Fibroblast of skin of scalp (primary cell): Measurements from ENCODE around the gene HDAC1.
"Not testable (repeated sequence)": the region's sequence is repeated elsewhere in the genome, so short reads cannot be mapped to it uniquely, and the experiment has no call there.

ENCODE experiments used
- DNase-seq: peaks from one replicate; pipeline ENCODE4 v3.0.0-alpha.2; 2013

HDAC1 gene

DNA sequence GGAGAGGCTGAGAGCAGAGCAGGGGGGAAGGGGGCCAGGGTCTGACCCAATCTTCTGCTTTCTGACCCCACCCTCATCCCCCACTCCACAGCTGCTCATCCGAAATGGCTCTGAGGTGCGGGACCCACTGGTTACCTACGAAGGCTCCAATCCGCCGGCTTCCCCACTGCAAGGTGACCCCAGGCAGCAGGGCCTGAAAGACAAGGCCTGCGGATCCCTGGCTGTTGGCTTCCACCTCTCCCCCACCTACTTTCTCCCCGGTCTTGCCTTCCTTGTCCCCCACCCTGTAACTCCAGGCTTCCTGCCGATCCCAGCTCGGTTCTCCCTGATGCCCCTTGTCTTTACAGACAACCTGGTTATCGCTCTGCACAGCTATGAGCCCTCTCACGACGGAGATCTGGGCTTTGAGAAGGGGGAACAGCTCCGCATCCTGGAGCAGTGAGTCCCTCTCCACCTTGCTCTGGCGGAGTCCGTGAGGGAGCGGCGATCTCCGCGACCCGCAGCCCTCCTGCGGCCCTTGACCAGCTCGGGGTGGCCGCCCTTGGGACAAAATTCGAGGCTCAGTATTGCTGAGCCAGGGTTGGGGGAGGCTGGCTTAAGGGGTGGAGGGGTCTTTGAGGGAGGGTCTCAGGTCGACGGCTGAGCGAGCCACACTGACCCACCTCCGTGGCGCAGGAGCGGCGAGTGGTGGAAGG, 17.1 kb upstream of the HDAC1 start:
- DNase-seq: no peak

DNA sequence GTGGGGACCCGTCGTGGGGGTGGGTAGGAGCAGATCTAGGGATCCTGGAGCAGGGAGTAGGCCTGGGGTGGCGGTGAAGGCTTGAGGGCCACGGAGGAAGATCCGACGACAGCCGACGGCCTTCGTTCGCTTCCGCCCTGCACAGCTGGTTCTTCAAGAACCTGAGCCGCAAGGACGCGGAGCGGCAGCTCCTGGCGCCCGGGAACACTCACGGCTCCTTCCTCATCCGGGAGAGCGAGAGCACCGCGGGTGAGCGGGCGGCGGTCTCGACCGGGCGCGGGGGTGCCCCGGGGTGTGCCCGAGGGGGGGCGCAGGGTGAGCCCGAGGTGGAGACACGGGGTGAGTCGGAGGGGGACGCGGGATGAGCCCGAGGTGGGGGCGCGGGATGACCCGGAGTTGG, 16.5 kb upstream of the HDAC1 start:
- DNase-seq: no peak

DNA sequence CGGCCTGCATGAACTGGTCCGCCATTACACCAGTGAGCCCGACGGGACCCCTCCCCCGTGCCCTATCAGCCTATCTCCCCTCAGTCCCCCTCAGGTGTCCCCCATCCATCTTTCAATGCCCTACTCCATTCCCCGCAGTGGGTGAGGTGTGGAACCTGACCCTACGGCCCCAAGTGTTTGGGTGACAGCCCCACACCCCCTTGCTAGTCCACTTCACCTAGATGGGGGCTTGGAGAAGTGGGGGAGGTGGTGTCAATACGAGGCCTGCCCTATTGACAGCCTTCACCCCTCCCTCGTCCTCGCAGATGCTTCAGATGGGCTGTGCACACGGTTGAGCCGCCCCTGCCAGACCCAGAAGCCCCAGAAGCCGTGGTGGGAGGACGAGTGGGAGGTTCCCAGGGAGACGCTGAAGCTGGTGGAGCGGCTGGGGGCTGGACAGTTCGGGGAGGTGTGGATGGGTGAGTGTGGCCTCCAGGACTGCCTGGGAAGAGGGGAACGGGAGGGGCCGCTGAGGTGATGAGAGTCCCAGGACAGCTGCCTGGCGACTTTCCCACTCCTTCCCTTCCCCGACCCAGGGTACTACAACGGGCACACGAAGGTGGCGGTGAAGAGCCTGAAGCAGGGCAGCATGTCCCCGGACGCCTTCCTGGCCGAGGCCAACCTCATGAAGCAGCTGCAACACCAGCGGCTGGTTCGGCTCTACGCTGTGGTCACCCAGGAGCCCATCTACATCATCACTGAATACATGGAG, 15.7 kb upstream of the HDAC1 start:
- no peak for DNase-seq

DNA sequence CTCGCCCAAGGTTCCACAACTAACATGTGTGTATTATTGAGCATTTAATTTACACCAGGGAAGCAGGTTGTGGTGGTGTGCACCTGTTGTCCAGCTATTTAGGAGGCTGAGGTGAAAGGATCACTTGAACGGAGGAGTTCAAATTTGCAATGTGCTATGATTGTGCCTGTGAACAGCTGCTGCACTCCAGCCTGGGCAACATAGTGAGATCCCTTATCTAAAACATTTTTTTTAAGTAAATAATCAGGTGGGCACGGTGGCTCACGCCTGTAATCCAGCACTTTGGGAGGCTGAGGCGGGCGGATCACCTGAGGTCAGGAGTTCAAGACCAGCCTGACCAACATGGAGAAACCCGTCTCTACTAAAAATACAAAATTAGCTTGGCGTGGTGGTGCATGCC, 7.1 kb upstream of the HDAC1 start:
- not testable (repeated sequence) for DNase-seq

DNA sequence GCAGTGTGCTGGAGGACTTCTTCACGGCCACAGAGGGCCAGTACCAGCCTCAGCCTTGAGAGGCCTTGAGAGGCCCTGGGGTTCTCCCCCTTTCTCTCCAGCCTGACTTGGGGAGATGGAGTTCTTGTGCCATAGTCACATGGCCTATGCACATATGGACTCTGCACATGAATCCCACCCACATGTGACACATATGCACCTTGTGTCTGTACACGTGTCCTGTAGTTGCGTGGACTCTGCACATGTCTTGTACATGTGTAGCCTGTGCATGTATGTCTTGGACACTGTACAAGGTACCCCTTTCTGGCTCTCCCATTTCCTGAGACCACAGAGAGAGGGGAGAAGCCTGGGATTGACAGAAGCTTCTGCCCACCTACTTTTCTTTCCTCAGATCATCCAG, 6.2 kb upstream of the HDAC1 start:
- DNase-seq: no peak

DNA sequence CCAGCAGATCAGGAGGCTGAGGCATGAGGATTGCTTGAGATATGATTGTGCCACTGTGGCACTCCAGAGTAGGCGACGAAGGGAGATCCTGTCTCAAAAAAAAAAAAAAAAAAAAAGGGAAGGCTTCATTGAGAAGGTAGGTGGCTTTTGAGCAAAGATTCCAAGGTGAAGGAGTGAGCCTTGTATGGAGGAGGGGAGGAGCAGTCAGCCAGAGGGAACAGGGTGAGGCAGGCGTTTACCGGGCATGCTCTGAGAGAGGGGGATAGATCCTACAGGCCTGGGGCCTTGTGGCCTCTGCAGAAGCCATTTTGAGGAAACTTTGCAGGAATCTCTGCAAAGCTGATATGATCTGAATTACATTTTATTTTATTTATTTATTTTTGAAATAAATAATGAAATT, 5.1 kb upstream of the HDAC1 start:
- no peak for DNase-seq

DNA sequence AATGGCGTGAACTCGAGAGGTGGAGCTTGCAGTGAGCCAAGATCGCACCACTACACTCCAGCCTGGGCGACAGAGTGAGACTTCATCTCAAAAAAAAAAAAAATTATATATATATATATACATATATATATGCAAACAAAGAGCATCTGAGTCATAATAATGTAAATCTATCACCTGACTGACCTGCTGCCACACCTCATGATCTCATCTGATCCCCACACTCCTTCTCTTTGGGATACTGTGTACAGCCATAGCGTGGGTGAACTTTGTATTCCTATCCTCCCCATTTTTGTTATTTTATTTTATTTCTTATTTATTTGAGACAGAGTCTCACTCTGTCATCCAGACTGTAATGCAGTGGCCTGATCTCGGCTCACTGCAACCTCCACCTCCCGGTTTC, 2.6 kb upstream of the HDAC1 start:
- DNase-seq: no peak

DNA sequence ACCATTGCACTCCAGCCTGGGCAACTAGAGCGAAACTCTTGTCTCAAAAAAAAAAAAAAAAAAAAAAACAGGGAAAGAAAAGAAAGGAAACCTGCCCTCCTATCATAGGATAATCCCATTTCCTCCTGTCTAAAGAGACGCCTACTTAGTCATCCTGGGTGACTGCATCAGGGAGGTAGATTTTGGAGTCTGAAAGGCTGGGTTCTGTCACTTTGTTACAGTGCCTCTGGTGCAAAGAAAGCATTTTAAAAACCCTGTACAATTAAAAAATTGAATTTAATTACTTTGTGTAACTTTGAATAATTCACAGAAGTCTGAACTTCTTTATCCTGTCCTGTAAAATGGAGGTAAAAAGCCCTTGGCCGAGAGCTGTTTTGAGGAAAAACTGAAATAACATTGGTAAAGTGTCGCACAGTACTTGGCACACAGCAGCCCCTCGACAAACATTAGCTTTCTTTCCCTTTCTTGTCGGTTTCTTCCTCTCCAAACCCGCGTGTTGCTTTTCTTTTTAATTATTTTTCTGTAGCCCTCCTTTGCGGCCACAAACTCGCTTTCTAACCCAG, 657 bp upstream of the HDAC1 start:
- DNase-seq: peak; percentile 33

DNA sequence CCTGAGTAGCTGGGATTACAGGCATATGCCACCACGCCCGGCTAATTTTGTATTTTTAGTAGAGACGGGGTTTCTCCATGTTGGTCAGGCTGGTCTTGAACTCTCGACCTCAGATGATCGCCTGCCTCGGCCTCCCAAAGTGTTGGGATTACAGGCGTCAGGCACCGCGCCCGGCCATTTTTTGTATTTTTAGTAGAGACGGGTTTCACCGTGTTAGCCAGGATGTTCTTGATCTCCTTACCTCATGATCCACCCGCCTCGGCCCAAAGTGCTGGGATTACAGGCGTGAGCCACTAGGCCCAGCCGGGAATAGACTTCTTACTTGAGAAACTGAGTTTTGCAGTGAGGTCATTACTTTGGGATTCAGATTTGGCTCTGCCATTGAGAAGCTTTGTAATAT, 6.3 kb downstream of the HDAC1 start:
- DNase-seq: not testable (repeated sequence)

DNA sequence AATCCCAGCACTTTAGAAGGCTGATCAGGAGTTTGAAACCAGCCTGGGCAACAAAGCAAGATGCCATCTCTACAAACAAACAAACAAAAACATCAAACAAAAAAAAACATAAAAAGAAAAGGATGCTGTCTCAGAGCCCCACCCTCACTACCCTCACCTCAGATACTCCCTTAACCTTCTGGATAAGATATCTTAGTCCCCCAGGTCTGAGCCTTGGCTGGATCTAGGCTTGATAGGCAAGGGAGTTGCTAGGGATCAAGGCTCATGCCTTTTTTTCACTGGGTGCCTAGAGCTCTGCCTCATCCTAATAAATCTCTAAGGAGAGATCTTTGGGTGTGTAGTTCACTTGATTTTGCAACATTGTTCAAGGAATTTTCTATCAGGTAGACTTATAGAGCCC, 7.4 kb downstream of the HDAC1 start:
- DNase-seq: no peak

DNA sequence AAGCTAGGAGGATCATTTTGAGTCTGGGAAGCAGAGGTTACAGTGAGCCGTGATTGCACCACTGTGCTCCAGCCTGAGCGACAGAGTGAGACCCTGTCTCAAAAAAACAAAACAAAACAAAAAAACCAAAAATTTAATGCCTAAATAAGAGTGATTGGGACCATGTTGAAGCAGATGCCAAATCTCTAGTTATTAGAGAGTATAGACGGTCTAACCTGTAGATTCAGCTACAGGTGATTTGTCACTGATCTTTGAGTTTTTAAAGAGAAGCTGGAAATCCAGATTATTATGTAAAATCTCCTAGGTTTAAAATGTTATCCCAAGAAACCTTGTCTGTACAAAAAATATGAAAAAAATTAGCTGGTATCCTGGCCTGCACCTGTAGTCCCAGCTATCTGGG, 11.5 kb downstream of the HDAC1 start:
- no peak for DNase-seq

DNA sequence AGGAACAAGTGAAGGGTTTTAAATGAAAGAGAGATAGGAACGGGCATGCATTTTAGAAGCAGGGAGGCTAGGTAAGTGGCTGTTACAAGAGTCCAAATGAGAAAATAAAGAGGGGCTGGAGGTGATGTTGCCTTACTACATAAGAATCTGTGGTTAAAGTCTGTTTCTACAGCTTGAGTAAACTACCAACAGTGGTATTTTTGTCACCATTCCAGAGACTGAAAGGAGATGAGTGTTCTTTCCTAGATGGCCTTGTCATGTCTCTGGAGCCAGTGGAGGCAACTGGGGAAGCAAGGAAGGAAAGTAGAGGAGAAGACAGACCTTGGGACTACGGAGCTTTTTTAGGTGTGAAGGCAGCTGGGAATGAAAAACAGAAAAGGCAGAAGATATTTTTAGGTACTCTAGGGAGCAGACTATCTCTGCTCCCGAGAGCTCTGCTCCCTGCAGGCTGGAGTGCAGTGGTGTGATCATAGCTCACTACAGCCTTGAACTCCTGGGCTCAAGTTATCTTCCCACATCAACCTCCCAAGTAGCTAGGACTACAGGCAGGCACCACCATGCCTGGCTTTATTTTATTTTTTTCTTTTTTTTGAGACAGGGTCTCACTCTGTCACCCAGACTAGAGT, 12.2 kb downstream of the HDAC1 start:
- DNase-seq: peak; percentile 22

DNA sequence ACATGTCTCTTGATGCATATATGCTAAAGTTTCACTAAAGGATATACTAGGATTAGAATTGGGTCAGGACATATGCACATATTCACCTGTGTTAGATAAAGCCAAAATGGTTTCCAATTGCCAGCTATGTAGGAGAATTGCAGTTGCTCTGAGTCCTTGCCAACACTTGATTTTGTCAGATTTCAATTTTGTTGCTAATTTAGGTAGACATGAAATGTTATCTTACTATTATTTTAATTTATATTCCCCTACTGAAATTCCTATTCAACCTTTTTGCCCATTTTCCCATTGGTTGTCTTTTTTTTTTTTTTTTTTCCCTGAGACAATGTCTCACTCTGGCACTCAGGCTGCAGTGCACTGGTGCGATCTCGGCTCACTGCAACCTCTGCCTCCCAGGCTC, 13.4 kb downstream of the HDAC1 start:
- no peak for DNase-seq

DNA sequence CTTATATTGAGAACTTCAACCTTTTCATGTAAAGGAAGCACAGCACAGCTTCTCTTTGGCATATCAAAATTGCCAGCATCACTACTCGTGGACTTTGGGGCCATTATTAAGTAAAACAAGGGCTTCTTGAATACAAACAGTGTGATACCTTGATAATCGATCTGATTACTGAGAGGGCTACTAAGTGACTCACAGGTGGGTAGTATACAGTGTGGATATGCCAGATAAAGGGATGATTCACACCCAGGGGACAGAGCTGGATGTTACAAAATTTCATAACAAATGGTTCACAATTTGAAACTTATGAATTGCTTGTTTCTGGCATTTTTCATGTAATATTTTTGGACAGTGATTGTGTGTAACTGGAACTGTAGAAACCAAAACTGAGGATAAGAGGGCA, 15.4 kb downstream of the HDAC1 start:
- DNase-seq: peak; percentile 8

DNA sequence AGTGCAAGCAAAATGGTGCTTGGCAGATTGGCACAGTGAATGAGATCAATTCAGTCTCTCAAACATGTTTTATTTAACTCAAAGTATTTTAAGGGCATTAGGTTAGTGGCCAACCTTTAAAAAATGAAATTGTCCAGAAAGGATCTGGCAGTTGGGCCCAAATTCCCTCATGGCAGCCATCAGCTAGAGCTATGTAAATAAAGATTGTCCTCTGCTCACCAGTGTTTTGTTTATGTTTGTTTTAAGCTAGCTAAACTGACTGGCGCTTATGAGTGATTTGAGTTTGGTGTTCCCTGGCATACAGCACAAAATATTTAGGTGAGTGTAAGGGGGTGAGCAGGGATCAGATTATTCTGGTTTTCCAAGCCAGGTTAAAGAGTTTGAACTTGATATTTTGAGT, 18.1 kb downstream of the HDAC1 start:
- DNase-seq: no peak

DNA sequence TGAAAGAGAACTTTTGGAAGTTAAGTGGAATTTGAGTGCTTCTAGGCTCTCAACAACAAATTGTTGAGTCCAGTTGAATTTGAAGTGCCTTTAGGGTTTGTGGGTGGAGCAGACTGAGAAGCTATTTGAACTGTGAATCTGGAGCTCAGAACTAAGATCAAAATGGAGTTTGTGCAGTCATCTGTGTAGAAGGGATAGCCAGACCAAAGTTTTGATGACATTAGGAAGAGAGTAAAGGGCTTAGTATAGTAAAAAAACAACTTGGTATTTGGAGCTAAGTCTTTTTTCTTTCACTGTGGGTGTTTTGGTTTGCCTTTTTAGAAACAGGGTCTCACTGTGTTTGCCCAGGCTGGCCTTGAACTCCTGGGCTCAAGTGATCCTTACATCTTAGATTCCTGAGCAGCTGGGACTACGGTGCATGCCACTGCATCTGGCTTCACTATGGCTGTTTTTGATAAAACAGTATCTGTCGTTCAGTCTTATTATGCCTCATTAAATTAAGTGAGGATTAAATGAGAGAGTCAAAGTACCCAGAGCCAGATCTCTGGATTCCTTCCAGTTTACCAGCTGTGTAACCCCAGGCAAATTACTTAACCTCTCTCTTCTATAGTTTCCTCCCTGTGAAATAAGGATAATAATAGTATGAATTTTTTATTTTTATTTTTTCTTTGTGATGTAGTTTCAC, 20.0 kb downstream of the HDAC1 start:
- no peak for DNase-seq

DNA sequence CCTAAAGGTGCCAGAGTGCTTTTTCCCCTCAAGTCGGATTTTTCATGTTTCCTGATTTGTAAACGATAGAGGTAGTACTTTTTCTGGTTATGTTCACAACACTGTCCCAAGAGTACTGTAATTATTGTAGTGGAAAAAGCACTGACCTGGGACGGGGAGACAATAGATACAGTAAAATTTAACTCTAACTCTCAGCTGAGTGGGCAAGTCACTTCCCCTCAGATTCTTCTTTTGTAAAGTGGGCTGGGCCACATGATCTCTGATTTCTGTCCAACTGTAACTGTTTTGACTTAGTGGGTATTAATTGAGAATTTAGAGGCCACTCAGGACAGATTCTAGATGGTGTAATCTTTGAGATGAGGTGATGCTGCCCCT, 25.0 kb downstream of the HDAC1 start:
- no peak for DNase-seq

DNA sequence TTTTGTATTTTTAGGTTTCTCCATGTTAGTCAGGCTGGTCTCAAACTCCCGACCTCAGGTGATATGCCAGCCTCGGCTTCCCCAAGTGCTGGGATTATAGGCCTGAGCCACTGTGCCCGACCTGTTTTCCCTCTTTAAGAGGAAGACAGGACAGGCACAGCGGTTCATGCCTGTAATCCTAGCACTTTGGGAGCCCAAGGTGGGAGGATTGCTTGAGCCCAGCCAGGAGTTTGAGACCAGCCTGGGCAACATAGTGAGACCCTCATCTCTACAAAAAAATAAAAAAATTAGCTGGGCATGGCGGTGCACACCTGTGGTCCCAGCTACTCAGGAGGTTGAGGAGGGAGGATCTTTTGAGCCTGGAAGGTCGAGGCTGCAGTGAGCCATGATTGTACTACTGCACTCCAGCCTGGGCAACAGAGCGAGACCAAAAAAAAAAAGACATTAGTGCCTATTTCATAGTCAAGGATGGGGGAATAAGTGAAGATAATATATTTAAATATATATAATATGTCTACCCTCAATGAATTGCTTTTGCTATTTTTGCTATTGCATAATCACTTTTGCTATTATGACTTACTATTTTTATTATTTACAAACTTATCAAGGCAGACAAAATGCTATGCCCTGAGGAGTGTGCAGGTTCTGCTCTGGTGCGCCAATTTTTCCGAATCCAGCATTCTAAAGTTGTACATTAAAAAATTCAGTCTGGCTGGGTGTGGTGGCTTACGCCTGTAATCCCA, 26.4 kb downstream of the HDAC1 start:
- DNase-seq: no peak

DNA sequence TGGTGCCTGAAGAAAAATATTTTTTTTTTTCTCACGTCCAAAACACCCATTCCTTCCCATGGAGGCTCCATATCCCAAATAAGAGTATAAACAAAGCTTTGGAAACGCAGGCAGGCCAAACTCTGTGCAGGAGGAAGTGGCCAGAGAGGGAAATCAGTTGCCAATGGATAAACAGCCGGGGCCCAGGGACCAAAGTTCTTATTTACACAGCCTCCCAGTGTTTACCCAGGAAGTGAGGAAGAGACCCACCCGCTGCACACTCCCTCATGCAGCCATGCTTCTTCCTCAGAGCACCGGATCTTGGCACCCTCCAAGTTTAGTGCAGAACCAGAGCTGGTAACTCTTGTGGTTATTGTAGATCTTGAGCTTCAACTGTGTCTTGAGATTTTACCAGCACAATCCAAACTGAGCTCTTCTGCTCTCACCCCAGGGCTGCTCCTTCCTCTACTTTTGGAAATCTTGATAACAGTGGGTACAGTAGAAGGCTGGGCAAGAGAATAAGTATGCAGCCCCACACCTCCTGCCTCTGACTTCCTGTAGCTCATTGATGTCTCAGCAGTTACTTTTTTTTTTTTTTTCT, 29.9 kb downstream of the HDAC1 start:
- DNase-seq: no peak

DNA sequence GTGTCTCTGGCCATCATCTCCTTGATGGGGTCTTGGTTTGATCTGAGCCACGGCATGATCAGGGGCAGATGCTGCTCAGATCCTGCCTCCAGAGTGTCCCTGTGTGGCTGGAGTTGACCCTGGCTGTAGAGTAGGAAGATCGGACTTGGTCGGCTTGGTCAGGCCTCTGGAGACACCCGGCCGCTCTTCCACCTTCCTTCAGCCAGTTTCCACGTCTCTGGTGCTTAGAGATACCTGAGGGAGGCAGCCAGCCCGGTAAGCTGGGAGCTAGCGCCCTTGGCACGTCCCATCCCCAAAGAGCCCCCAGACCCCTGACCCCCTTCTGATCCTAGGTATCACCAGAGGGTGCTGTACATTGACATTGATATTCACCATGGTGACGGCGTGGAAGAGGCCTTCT, 35.3 kb downstream of the HDAC1 start:
- no peak for DNase-seq

DNA sequence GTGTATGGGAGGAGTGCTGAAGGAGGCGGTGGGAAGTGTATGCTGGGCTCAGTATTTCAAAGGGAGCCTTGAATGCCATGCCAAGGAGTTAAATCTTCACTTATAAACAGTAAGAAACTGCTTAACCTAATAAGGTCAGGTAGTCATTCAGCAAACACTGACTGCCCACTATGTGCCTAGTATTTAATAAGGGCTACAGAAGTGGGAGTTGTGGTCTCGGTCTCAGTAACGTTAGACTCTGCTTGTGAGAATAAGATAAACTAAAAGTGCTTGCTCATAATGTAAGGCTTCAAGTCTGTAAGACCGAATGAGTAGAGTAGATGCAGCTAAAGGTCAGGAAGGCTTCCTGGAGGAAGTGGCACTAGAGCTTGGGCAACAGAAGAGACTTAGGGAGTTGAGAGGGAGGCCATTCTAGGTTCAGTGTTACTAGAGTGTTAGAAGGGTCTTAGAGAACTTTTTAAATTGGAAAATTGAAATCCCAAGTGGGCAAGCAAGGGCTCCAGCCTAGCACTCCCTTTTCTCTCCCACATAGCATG, 38.1 kb downstream of the HDAC1 start:
- DNase-seq: no peak
